HepG2 (cell line): ENCODE data around the gene ERBB4. TPM values are rescaled to one million over a fixed set of nuclear protein-coding genes. Genes with fewer than 3 reads are reported as not detected.

Source experiments
- FOXM1 ChIP-seq: sonication (generic); formaldehyde crosslinking; IDR thresholded peaks from 2 replicates; pipeline ENCODE4 v1.5.0; 2020; ENCODE audit warnings: missing genetic modification reagents
- HNF1A ChIP-seq, 2 experiments: sonication (generic) in 1 of 2; formaldehyde crosslinking in 1 of 2; IDR thresholded peaks; 2 replicates each; pipeline versions ENCODE4 v1.4.0 to v1.6.1; 2016 to 2020; ENCODE audit warnings: borderline replicate concordance in 1 of 2, low read depth in 1 of 2, mild to moderate bottlenecking in 1 of 2, missing genetic modification reagents in 1 of 2
- JUND ChIP-seq: sonication (generic); formaldehyde crosslinking; IDR thresholded peaks from 2 replicates; pipeline ENCODE4 v1.8.0; 2022; ENCODE audit warnings: mild to moderate bottlenecking, missing genetic modification reagents
- MEIS1 ChIP-seq: sonication (generic); formaldehyde crosslinking; IDR thresholded peaks from 2 replicates; pipeline ENCODE4 v1.9.0; 2021; ENCODE audit warnings: mild to moderate bottlenecking, missing genetic modification reagents, moderate library complexity, borderline replicate concordance
- SOX5 ChIP-seq: IDR thresholded peaks from 2 replicates; pipeline ENCODE4 v1.6.1; 2016; ENCODE audit warnings: borderline replicate concordance
- ZNF142 ChIP-seq: sonication (generic); formaldehyde crosslinking; IDR thresholded peaks from 2 replicates; pipeline ENCODE4 v1.4.0; 2020; ENCODE audit warnings: missing genetic modification reagents
- polyA plus RNA-seq, 8 experiments: library from polyadenylated mRNA; depleted of rRNA in 3 of 8; stranded (reverse) in 7 of 8; unstranded in 1 of 8; fragments of >200 nt; fragmentation: Illumina TruSeq in 4 of 8; extraction: Trizol in 4 of 8; gene quantifications; 2 replicates each; pipeline versions ENCODE4 v1.2.1 to v1.2.3, GENCODE V29; 2011 to 2016; ENCODE audit warnings: low read depth in 4 of 8, missing spikeins in 1 of 8, mixed read lengths in 1 of 8; ENCODE audit not compliant: insufficient read depth in 1 of 8
- total RNA-seq, 5 experiments: library from RNA; depleted of rRNA; stranded (reverse); fragments of >200 nt; fragmentation: Illumina TruSeq; extraction: Trizol; gene quantifications; 2 replicates each; pipeline ENCODE4 v1.2.3, GENCODE V29; 2016; ENCODE audit warnings: low read depth in 1 of 5
- TF ChIP-seq, protein P1 (sequence below): sonication (generic); formaldehyde crosslinking; IDR thresholded peaks from 2 replicates; pipeline ENCODE4 v1.4.0; 2020; ENCODE audit warnings: missing genetic modification reagents, borderline replicate concordance
- TF ChIP-seq, protein P2 (sequence below): sonication (generic); formaldehyde crosslinking; IDR thresholded peaks from 2 replicates; pipeline ENCODE4 v1.8.1; 2023; ENCODE audit warnings: mild to moderate bottlenecking, missing genetic modification reagents
- TF ChIP-seq, protein P3 (sequence below): sonication (generic); formaldehyde crosslinking; conservative IDR thresholded peaks from 2 replicates; pipeline ENCODE4 v1.4.0; 2020; ENCODE audit warnings: missing genetic modification reagents

Gene ERBB4
- total and polyA plus RNA-seq, 2 of the 13 experiments (the other 11 are each of a cell fraction or from before 2014, with no cell fraction given), result not detected

GRCh38 chr2:212359425-212360067 is 179.1 kb downstream of the ERBB4 start (continued):
- TF ChIP-seq, protein P1, sequence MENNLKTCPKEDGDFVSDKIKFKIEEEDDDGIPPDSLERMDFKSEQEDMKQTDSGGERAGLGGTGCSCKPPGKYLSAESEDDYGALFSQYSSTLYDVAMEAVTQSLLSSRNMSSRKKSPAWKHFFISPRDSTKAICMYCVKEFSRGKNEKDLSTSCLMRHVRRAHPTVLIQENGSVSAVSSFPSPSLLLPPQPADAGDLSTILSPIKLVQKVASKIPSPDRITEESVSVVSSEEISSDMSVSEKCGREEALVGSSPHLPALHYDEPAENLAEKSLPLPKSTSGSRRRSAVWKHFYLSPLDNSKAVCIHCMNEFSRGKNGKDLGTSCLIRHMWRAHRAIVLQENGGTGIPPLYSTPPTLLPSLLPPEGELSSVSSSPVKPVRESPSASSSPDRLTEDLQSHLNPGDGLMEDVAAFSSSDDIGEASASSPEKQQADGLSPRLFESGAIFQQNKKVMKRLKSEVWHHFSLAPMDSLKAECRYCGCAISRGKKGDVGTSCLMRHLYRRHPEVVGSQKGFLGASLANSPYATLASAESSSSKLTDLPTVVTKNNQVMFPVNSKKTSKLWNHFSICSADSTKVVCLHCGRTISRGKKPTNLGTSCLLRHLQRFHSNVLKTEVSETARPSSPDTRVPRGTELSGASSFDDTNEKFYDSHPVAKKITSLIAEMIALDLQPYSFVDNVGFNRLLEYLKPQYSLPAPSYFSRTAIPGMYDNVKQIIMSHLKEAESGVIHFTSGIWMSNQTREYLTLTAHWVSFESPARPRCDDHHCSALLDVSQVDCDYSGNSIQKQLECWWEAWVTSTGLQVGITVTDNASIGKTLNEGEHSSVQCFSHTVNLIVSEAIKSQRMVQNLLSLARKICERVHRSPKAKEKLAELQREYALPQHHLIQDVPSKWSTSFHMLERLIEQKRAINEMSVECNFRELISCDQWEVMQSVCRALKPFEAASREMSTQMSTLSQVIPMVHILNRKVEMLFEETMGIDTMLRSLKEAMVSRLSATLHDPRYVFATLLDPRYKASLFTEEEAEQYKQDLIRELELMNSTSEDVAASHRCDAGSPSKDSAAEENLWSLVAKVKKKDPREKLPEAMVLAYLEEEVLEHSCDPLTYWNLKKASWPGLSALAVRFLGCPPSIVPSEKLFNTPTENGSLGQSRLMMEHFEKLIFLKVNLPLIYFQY, result no peak
- TF ChIP-seq ZNF142 (CRISPR knock-in tag) (no peak), JUND (CRISPR knock-in tag) (no peak), HNF1A (IDR thresholded peaks at IDR 0.05; ENCODE audit: low read depth) (peak; percentile 92), HNF1A (CRISPR knock-in tag; IDR thresholded peaks at IDR 0.05; ENCODE audit: borderline replicate concordance) (peak; percentile 98), MEIS1 (CRISPR knock-in tag) (no peak), FOXM1 (CRISPR knock-in tag) (no peak), SOX5 (peak; percentile 97)
- TF ChIP-seq, protein P2, sequence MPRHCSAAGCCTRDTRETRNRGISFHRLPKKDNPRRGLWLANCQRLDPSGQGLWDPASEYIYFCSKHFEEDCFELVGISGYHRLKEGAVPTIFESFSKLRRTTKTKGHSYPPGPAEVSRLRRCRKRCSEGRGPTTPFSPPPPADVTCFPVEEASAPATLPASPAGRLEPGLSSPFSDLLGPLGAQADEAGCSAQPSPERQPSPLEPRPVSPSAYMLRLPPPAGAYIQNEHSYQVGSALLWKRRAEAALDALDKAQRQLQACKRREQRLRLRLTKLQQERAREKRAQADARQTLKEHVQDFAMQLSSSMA (CRISPR knock-in tag), result no peak
- TF ChIP-seq, protein P3, sequence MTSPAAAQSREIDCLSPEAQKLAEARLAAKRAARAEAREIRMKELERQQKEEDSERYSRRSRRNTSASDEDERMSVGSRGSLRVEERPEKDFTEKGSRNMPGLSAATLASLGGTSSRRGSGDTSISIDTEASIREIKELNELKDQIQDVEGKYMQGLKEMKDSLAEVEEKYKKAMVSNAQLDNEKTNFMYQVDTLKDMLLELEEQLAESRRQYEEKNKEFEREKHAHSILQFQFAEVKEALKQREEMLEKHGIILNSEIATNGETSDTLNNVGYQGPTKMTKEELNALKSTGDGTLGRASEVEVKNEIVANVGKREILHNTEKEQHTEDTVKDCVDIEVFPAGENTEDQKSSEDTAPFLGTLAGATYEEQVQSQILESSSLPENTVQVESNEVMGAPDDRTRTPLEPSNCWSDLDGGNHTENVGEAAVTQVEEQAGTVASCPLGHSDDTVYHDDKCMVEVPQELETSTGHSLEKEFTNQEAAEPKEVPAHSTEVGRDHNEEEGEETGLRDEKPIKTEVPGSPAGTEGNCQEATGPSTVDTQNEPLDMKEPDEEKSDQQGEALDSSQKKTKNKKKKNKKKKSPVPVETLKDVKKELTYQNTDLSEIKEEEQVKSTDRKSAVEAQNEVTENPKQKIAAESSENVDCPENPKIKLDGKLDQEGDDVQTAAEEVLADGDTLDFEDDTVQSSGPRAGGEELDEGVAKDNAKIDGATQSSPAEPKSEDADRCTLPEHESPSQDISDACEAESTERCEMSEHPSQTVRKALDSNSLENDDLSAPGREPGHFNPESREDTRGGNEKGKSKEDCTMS (CRISPR knock-in tag), result no peak
